DMS 273 (cell line): Measurements from ENCODE around the gene HDAC11.
"Not testable (repeated sequence)": the region's sequence is repeated elsewhere in the genome, so short reads cannot be mapped to it uniquely, and the experiment has no call there.

Experiments used
- DNase-seq: peaks from one replicate; lab custom pipeline; 2025; ENCODE audit not compliant: unreplicated experiment; lab: John Stamatoyannopoulos, UW

The HDAC11 gene

GRCh38 chr3:13466781-13467180 is 13.3 kb upstream of the HDAC11 start:
- no peak for DNase-seq

GRCh38 chr3:13470894-13471574 is 9.1 kb upstream of the HDAC11 start:
- DNase-seq, result no peak

GRCh38 chr3:13472286-13472685 is 7.8 kb upstream of the HDAC11 start:
- DNase-seq, result no peak

- no peak for DNase-seq
Measured at GRCh38 chr3:13473020-13473419, 7.1 kb upstream of the HDAC11 start.

GRCh38 chr3:13474021-13474420 is 6.1 kb upstream of the HDAC11 start:
- no peak for DNase-seq

- DNase-seq, result no peak
Measured at GRCh38 chr3:13474776-13475303, 5.3 kb upstream of the HDAC11 start.

GRCh38 chr3:13475871-13476590 is 4.1 kb upstream of the HDAC11 start:
- peak; percentile 35 for DNase-seq

- DNase-seq, result peak; percentile 13
Measured at GRCh38 chr3:13477943-13478342, 2.2 kb upstream of the HDAC11 start.

GRCh38 chr3:13479332-13479581 is 849 bp upstream of the HDAC11 start:
- peak; percentile 69 for DNase-seq

- DNase-seq, result no peak
Measured at GRCh38 chr3:13480340-13481318, 523 bp downstream of the HDAC11 start.

GRCh38 chr3:13482106-13482690 is 2.1 kb downstream of the HDAC11 start:
- DNase-seq, result no peak

- DNase-seq, result no peak
Measured at GRCh38 chr3:13483286-13483685, 3.2 kb downstream of the HDAC11 start.

GRCh38 chr3:13483988-13484695 is 4.0 kb downstream of the HDAC11 start:
- no peak for DNase-seq

- DNase-seq, result peak; percentile 61
Measured at GRCh38 chr3:13484851-13485590, 4.9 kb downstream of the HDAC11 start.

- DNase-seq, result not testable (repeated sequence)
Measured at GRCh38 chr3:13485630-13486562, 5.8 kb downstream of the HDAC11 start.

GRCh38 chr3:13487403-13487802 is 7.3 kb downstream of the HDAC11 start:
- no peak for DNase-seq

- DNase-seq, result no peak
Measured at GRCh38 chr3:13491206-13491974, 11.3 kb downstream of the HDAC11 start.

- no peak for DNase-seq
Measured at GRCh38 chr3:13492048-13492447, 11.9 kb downstream of the HDAC11 start.
